Activated CD8-positive, alpha-beta memory T cell treated with anti-CD3 and anti-CD28 coated beads for 24 hours (primary cell): Measurements from ENCODE around the gene CCDC27.
"Not testable (repeated sequence)": the region's sequence is repeated elsewhere in the genome, so short reads cannot be mapped to it uniquely, and the experiment has no call there.

ENCODE experiments used
- DNase-seq: peaks from one replicate; pipeline ENCODE4 v3.0.0-alpha.2; 2020

Gene CCDC27

DNA sequence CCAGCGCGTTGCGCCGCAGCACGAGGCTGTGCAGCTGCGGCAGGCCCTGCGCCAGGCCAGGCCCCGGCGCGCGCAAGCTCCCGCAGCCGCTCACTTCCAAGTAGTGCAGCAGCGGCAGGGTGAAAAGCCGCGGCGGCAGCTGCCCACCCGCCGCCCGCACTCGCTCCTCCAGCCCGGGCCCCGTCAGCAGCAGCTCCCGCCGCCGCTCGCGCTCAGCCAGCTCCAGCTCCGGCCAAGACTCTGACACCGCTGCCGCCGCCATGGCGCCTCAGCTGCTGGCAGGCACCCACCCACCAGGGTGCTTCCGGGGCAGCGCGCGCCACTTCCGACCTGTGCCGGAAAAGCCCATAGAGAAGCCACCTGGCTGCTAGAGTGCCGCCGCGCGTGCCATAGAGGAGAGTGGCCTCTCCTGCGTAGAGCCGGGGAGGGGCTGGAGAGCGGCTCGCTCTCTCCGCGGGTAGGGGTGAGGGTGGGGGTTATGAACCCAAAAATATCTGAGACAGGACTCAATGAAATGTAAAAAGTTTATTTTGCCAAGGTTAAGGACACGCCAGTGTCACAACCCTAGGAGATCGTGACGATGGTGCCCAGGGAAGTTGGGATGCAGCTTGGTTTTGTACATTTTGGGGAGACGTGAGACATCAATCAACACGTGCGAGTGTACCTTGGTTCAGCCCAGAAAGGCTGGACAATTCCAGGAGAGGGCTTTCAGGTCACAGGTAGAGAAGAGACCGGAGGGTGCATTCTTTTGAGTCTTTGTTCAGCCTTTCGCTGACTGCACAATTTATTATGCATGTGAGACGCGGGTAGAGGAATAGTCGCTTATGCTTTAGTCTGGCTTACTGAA lies 44.2 kb downstream of the CCDC27 start, which contains the start of gene LRRC47:
LRRC47 (minus strand) TSS at position 284 of the 847 bp plus-strand sequence; CDS start at position 262, 22 bp downstream.
- peak; percentile 96 for DNase-seq

- no peak for DNase-seq
Observed at GRCh38 chr1:3799976-3800685, 47.9 kb downstream of the CCDC27 start.

GRCh38 chr1:3800795-3801194 lies 48.5 kb downstream of the CCDC27 start:
- DNase-seq = not testable (repeated sequence)

GRCh38 chr1:3803905-3804626 lies 51.8 kb downstream of the CCDC27 start:
- DNase-seq = no peak

DNA sequence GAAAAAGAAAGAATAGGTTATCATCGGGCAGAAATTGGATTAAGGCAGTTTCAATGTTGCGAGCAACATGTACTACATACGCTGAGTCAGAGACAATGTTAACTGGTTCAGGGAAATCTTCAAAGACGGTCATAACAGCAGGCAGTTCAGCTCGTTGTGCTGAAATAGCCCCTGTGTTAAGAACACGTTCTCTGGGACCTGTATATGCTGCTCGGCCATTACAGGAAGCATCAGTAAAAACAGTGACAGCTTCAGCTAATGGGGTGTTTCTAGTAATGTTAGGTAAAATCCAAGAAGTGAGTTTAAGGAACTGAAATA lies 52.3 kb downstream of the CCDC27 start:
- not testable (repeated sequence) for DNase-seq

DNA sequence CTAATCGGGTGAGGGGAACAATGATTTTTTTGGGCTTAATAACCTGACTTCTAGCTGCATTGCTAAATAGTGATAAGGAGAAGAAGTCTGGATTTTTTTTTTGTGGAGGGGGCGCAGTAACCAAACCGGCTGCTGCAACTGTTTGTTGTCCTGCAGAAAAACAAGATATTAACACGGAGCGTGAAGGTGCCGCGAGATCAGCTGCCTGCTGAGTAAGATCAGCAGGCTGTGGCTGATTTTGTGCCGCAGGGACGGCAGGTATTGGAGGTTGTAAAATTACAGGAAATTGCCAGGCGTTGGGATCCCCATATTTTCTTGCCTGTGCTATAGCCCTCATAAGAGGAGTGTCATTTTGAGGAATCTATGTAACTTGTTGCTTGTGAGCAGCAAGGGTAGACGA lies 52.8 kb downstream of the CCDC27 start:
- no peak for DNase-seq

GRCh38 chr1:3807769-3808168 lies 55.5 kb downstream of the CCDC27 start:
- DNase-seq = no peak

DNA sequence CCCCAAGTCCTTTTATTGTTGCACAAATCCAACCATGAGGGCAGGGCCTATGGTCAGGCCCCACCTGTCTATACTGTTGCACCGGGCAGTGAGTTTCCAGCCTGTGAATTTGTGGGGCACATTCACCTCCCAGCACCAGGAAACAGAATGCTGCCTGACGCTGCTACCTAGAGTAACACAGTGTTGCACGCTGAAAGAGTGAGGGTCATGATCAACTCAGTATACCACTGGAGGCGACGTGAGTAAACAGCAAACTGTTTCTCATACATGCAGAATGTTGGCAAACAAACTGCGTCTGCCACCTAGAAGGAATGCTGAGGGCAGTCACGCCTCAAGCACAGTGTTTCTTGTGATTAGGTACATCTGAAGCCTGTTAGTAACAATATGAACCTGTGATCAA lies 57.4 kb downstream of the CCDC27 start:
- no peak for DNase-seq

- not testable (repeated sequence) for DNase-seq
Observed at GRCh38 chr1:3810149-3810761, 58.0 kb downstream of the CCDC27 start.

GRCh38 chr1:3811595-3811911 lies 59.3 kb downstream of the CCDC27 start:
- no peak for DNase-seq

DNA sequence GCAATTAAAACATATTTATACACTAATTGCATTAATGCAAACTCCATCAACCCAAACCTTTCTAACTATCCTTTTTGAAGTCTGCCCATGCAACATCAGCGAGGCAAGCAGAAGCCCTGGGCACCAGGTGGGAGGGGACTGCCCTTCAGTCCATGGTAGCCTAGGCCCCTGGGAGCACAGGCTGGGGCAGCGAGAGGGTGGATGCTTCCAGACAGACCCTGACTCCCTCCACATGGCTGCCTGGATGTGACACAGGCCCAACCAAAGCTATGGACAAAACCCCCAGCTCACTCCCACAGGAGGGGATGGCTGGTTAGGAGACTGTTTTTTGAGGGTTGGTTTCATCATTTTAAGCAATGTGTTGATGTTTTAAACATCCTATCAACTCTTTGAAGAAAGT lies 61.8 kb downstream of the CCDC27 start:
- no peak for DNase-seq

GRCh38 chr1:3814771-3815561 lies 62.7 kb downstream of the CCDC27 start:
- no peak for DNase-seq

DNA sequence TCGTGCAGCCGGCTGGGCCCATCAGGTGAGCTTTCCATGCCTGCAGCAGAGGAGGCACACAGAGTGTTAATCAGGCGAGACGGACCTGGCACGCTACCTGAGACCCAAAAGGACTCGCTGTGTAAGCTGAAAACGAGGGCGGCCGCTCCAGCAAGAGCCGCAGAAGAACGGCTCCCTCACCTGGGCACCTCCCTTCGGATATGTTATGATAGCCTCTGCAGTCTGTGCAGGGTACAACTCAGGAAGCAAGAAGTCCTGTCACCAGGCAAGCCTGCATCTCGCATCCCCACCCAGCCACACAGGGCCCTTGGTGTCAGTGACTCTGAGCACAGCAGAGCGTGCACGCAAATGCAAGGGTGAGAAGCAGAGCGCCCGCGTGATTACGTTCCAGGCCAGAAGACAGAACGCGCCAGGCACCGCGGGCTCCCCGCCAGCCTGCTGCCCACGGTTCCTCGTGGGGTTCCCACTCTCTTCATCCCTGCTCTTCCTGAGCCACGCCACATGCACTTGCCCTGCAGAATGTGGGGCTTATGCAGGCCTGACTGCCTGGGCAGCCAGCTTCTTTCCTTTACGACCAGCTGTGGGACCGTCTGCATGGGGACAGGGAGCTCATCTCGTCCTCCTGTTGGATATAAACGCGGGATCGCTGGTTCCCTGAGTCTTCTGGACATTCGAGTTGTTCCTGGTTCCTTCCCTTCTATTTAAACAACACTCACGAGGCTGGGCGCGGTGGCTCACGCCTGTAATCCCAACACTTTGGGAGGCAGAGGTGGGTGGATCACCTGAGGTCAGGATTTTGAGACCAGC lies 64.3 kb downstream of the CCDC27 start:
- no peak for DNase-seq

DNA sequence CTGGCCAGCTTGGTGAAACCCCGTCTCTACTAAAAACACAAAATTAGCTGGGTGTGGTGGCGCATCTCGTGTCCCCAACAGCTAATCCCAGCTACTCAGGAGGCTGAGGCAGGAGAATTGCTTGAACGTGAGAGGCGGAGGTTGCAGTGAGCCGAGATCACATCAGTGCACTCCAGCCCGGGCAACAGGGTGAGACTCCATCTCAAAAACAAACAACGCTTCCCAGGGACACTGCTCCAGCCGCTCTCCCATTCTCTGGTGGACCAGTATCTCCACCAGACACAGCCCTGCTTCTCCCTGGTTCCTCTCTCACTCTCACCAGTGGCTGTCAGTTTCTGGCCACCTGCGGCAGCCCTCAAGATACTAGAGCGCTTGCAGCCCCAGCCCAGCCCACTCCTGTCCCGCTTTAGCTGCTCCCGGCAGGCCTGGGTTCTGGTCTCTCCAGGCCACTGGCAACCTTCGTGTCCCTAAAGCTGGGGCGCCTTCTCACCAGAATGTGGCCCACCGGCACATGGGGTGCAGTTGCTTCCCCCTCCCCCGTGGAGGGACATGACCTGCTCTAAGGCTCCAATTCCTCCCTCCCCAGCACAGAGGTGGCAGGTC lies 65.0 kb downstream of the CCDC27 start:
- DNase-seq = no peak

DNA sequence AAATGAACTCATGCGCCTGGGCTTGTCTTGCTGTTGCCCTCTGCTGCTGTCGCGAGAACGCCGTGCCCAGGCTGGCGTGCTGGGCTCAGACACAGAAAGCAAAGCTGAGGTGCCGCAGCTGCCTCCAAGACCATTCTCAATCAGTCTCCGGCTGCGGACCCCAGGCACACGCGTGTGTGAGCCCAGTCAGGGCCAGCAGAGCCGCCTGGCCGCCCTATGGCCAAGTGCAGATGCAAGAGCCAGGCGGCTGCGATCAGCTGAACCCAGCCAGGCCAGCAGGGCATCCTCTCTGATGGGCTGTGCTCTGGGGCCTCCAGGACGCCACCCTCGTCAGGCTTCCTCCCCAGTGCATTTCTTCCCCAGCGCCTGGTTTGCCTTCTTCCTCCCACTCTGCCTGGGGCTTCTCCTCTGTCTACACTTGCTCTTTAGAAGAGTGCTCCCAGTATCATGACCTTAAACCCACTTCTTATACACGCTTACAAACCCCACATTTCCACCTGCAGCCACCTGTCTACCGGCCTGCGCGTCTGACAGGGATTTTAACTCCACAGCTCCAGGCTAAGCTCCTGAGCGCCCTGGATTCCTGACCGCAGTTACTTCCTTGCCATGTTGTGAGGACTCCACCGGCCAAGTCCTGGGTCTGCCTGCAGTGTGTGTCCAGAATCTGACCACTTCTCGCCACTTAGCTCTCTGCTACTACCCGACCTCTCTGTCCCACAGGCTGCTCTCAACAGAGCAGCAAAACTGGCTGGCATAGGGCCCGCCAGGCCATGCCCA lies 65.8 kb downstream of the CCDC27 start:
- no peak for DNase-seq

DNA sequence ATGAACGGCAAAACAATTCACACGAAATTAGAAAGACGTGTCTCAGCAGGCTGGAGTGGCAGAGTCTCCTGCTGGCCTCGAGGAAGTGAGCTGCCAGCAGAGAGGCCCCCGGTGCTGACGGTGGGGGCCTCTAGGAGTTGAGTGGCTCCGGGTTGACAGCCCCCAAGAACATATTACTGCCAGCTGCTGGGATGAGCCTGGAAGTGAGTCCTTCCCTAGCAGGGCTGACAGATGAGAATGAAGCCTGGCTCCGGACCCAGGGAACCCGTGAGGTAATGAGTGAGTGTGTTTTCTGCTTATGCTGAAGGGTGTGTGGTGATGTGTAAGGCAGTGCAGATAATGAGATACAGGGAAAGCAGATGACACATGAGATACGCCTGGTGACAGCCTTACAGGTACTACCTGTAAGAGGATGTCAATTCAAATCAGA lies 67.5 kb downstream of the CCDC27 start:
- DNase-seq = no peak

GRCh38 chr1:3820316-3820715 lies 68.1 kb downstream of the CCDC27 start:
- DNase-seq = no peak

- DNase-seq = no peak
Observed at GRCh38 chr1:3821004-3821403, 68.8 kb downstream of the CCDC27 start.
